Endothelial cell of umbilical vein (primary cell): ENCODE measurements around the gene DDX4. TPM values are rescaled to one million over a fixed set of nuclear protein-coding genes. Genes with fewer than 3 reads are reported as not detected.
A peak's percentile ranks its signal among the peaks of the same experiment; 100 is the strongest.

Experiments
- BruUV-seq: library from RNA; stranded (reverse); fragments of 400-500 nt; replicated peaks from 2 replicates; lab custom pipeline; 2021; lab: Mats Ljungman, UMichigan
- CTCF ChIA-PET: fragments of 300-600, 350-600 bp; sonication (Branson Sonifier 250); formaldehyde crosslinking; loops from one replicate; lab custom pipeline; 2021; ENCODE audit warnings: antibody characterized with exemption, inconsistent platforms; lab: Charles Lee
- POLR2A ChIA-PET: fragments of 300-600, 350-600 bp; sonication (Branson Sonifier 250); formaldehyde crosslinking; loops from one replicate; lab custom pipeline; 2021; ENCODE audit warnings: antibody characterized with exemption, inconsistent platforms; lab: Charles Lee
- DNase-seq: peaks from one replicate; pipeline ENCODE4 v3.0.0-alpha.2; 2011; ENCODE audit warnings: low read depth, low spot score
- FAIRE-seq: peaks from 2 replicates; lab custom pipeline; 2011; peaks lifted over from hg19 to GRCh38; lab: Jason Lieb, UNC
- H2AFZ ChIP-seq: 2 replicates; pipeline ENCODE4 v1.6.0; 2012; ENCODE audit warnings: low read depth, low read length, control low read depth, inconsistent platforms
- H3K27ac ChIP-seq: 2 replicates; pipeline ENCODE4 v1.5.1; 2011; ENCODE audit warnings: low read depth, mild to moderate bottlenecking, control low read depth, low read length, moderate library complexity; ENCODE audit not compliant: insufficient read depth
- H3K27me3 ChIP-seq, 2 experiments: 2 replicates each; pipeline versions ENCODE4 v1.6.0 to v1.6.1; 2011; ENCODE audit warnings: low read length in 2 of 2, mixed read lengths in 1 of 2; ENCODE audit not compliant: control insufficient read depth in 2 of 2, insufficient read depth in 2 of 2
- H3K36me3 ChIP-seq, 2 experiments: 2 replicates in 1 of 2; 3 replicates in 1 of 2; pipeline ENCODE4 v1.5.1; 2011; ENCODE audit warnings: low read length in 2 of 2, mild to moderate bottlenecking in 1 of 2, moderate library complexity in 1 of 2; ENCODE audit not compliant: control insufficient read depth in 2 of 2, insufficient read depth in 2 of 2; ENCODE audit errors: extremely low read depth in 1 of 2
- H3K4me1 ChIP-seq: 3 replicates; pipeline ENCODE4 v1.5.1; 2011; ENCODE audit warnings: mild to moderate bottlenecking, low read length; ENCODE audit not compliant: control insufficient read depth, insufficient read depth; ENCODE audit errors: extremely low read depth
- H3K4me2 ChIP-seq: 2 replicates; pipeline ENCODE4 v1.6.1; 2011; ENCODE audit warnings: low read length, control low read depth, mixed read lengths; ENCODE audit not compliant: insufficient read depth
- H3K4me3 ChIP-seq, 3 experiments: fragments of 200-600 bp in 1 of 3; sonication (generic), shearing (Covaris generic) in 1 of 3; replicated peaks in 1 of 3; 2 replicates each; pipeline ENCODE4 v1.5.1; 2011 to 2016; ENCODE audit warnings: control low read depth in 3 of 3, low read length in 3 of 3, mild to moderate bottlenecking in 2 of 3, inconsistent platforms in 1 of 3, low read depth in 1 of 3, moderate library complexity in 1 of 3; ENCODE audit not compliant: insufficient read depth in 1 of 3
- H3K79me2 ChIP-seq: 2 replicates; pipeline ENCODE4 v1.6.0; 2012; ENCODE audit warnings: low read length, inconsistent platforms; ENCODE audit not compliant: control insufficient read depth, insufficient read depth
- H3K9ac ChIP-seq: replicated peaks from 2 replicates; pipeline ENCODE3; 2011; ENCODE audit warnings: low read length, control low read depth; ENCODE audit not compliant: insufficient read depth; ENCODE audit errors: extremely low read depth
- H3K9me1 ChIP-seq: replicated peaks from 3 replicates; pipeline ENCODE4 v1.6.0; 2011; ENCODE audit warnings: mild to moderate bottlenecking, low read length; ENCODE audit not compliant: control insufficient read depth, insufficient read depth; ENCODE audit errors: extremely low read depth
- H3K9me3 ChIP-seq: replicated peaks from 2 replicates; pipeline ENCODE4 v1.5.1; 2012; ENCODE audit warnings: low read length, inconsistent platforms; ENCODE audit not compliant: control insufficient read depth, insufficient read depth
- H4K20me1 ChIP-seq: replicated peaks from 2 replicates; pipeline ENCODE3; 2011; ENCODE audit warnings: mild to moderate bottlenecking, low read length; ENCODE audit not compliant: control insufficient read depth, insufficient read depth; ENCODE audit errors: extremely low read depth
- EZH2 ChIP-seq: IDR thresholded peaks from 2 replicates; pipeline ENCODE4 v1.6.1; 2012; ENCODE audit warnings: borderline replicate concordance, low read depth, mild to moderate bottlenecking, moderate library complexity, low read length, inconsistent platforms; ENCODE audit not compliant: severe bottlenecking
- FOS ChIP-seq: IDR thresholded peaks from 2 replicates; pipeline ENCODE4 v1.6.1; 2011; ENCODE audit warnings: mild to moderate bottlenecking, low read length, moderate library complexity, borderline replicate concordance; ENCODE audit not compliant: insufficient read depth
- GATA2 ChIP-seq: IDR thresholded peaks from 2 replicates; pipeline ENCODE4 v1.7.0; 2011; ENCODE audit warnings: low read depth, mild to moderate bottlenecking, moderate library complexity, mixed read lengths, low read length; ENCODE audit not compliant: insufficient read length, insufficient read depth
- JUN ChIP-seq: IDR thresholded peaks from 2 replicates; pipeline ENCODE4 v1.6.1; 2011; ENCODE audit warnings: borderline replicate concordance, low read depth; ENCODE audit not compliant: insufficient read length, insufficient read depth
- MYC ChIP-seq: IDR thresholded peaks from one replicate; pipeline ENCODE4 v1.6.1; 2011; ENCODE audit warnings: mild to moderate bottlenecking, low read depth, low read length
- POLR2A ChIP-seq: IDR thresholded peaks from 2 replicates; pipeline ENCODE4 v1.6.1; 2012; ENCODE audit warnings: low read depth, mild to moderate bottlenecking, control low read depth, low read length
- POLR2AphosphoS5 ChIP-seq: IDR thresholded peaks from 2 replicates; pipeline ENCODE4 v1.6.1; 2012; ENCODE audit warnings: low read depth, mild to moderate bottlenecking, control low read depth, low read length, moderate library complexity; ENCODE audit not compliant: insufficient read depth
- dilution Hi-C: fragments of 300-500 bp; cut with MboI; formaldehyde crosslinking; loops from one replicate; pipeline ENCODE4 v1.15.0; 2019; ENCODE audit warnings: low sequenced_read_pairs; ENCODE audit not compliant: extremely low pct_ligation_motif_present
- intact Hi-C: fragments of 100-400 bp; cut with micrococcal nuclease; formaldehyde crosslinking; loops from one replicate; pipeline ENCODE4 v1.10.0; 2022
- polyA plus RNA-seq, 4 experiments: library from polyadenylated mRNA; depleted of rRNA in 3 of 4; stranded (reverse) in 3 of 4; unstranded in 1 of 4; fragments of >200 nt; gene quantifications; 2 replicates each; pipeline versions ENCODE4 v1.2.1 to v1.2.3, GENCODE V29; 2011 to 2012; ENCODE audit warnings: missing spikeins in 1 of 4
- total RNA-seq: library from RNA; stranded (reverse); gene quantifications from 2 replicates; pipeline ENCODE4 v1.2.3, GENCODE V29; 2021
- TF ChIP-seq, protein P1 (sequence below), 2 donors: IDR thresholded peaks; 1 replicate in 1 of 2; 2 replicates in 1 of 2; pipeline ENCODE4 v1.5.1; 2011; ENCODE audit warnings: low read length in 2 of 2, mild to moderate bottlenecking in 2 of 2, moderate library complexity in 2 of 2, control low read depth in 1 of 2, inconsistent platforms in 1 of 2, low read depth in 1 of 2; ENCODE audit not compliant: insufficient read depth in 1 of 2; ENCODE audit errors: extremely low read depth in 1 of 2
- TF ChIP-seq, protein P2 (sequence below): IDR thresholded peaks from 2 replicates; pipeline ENCODE4 v1.6.1; 2011; ENCODE audit not compliant: insufficient read depth, insufficient read length

DDX4 gene
- total and polyA plus RNA-seq, 2 donors (not counting 3 experiments of a cell fraction or from before 2014, with no cell fraction given) = not detected

DNA sequence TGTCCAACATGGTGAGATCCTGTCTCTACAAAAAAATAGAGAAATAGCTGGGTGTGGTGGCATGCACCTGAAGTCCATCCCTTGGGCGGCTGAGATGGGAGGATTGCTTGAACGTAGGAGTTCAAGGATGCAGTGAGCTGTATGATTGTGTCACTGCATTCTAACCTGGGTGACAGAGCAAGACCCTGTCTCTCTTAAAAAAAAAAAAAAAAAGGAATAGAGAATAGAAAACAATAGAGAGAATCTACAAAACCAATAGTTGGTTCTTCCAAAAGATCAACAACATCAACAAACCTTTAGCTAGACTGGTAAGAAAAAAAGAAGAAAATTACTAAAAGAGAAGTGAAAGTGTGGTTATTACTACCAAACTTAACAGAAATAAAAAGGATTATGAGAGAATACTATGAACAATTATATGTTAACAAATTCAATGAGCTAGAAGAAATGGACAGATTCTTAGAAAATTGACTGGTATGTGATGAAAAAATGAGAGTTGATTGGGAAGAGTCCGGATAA, 17.6 kb upstream of the DDX4 start:
- H3K79me2 ChIP-seq = no peaks in the 10 kb centered on the region
- DNase-seq = no peak
- H3K9me3 ChIP-seq = no peaks in the 10 kb centered on the region
- FAIRE-seq = no peak
- H3K27me3 ChIP-seq = no peaks in the 10 kb centered on the region
- dilution Hi-C loops (no loop called here), intact Hi-C loops (no loop called here)
- H2AFZ ChIP-seq = no peak overlapping the region
- no TSS peak for BruUV-seq
- H3K9me1 ChIP-seq = no peaks in the 10 kb centered on the region
- H3K4me2 ChIP-seq = no peak overlapping the region
- TF ChIP-seq EZH2 (no peak), GATA2 (no peak)
- TF ChIP-seq, protein P1, sequence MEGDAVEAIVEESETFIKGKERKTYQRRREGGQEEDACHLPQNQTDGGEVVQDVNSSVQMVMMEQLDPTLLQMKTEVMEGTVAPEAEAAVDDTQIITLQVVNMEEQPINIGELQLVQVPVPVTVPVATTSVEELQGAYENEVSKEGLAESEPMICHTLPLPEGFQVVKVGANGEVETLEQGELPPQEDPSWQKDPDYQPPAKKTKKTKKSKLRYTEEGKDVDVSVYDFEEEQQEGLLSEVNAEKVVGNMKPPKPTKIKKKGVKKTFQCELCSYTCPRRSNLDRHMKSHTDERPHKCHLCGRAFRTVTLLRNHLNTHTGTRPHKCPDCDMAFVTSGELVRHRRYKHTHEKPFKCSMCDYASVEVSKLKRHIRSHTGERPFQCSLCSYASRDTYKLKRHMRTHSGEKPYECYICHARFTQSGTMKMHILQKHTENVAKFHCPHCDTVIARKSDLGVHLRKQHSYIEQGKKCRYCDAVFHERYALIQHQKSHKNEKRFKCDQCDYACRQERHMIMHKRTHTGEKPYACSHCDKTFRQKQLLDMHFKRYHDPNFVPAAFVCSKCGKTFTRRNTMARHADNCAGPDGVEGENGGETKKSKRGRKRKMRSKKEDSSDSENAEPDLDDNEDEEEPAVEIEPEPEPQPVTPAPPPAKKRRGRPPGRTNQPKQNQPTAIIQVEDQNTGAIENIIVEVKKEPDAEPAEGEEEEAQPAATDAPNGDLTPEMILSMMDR (IDR thresholded peaks at IDR 0.05; ENCODE audit: extremely low read depth in 1 of 2, insufficient read depth in 1 of 2, low read depth in 1 of 2, low read length in 2 of 2) = no peak
- no peak overlapping the region for H3K4me3 ChIP-seq
- no peak overlapping the region for H3K9ac ChIP-seq
- ChIA-PET CTCF (interaction anchor here (0.8 to 1.5 kb wide), 3 partner anchors 10 to 216 kb away, joined by 3 to 8 read pairs (median 4); no protein-coding TSS in a partner anchor), POLR2A (no interaction called here)
- no peaks in the 10 kb centered on the region for H3K4me1 ChIP-seq
- H3K36me3 ChIP-seq = no peaks in the 10 kb centered on the region
- no peaks in the 10 kb centered on the region for H4K20me1 ChIP-seq
- H3K27ac ChIP-seq = no peak overlapping the region

DNA sequence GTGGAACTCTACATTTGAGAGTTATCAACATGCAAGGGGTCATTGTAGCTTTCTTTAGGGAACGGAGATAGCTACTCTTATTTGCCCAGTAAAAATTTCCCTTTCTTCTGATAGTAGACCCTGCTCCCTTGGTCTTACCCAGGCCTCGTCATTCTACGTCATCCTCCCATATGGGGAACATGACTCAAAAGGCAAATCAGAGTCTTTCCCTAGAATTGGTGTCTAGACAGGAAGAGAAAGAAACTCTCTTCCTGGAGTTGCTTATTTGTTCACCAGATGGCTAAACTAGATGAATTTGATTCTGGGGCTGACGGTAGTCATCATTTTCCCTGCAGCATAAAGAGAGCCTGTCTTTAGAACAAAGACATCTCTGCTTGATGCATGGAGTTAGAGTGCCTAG, 13.6 kb upstream of the DDX4 start:
- no peak overlapping the region for H3K9ac ChIP-seq
- no peak overlapping the region for H3K4me2 ChIP-seq
- peak overlapping the region; percentile 12 for H3K27ac ChIP-seq
- no peaks in the 10 kb centered on the region for H4K20me1 ChIP-seq
- peak; percentile 60 for DNase-seq
- dilution Hi-C loops = no loop called here
- H3K9me1 ChIP-seq = no peaks in the 10 kb centered on the region
- no peaks in the 10 kb centered on the region for H3K4me1 ChIP-seq
- H3K36me3 ChIP-seq = no peaks in the 10 kb centered on the region
- intact Hi-C loops = loop anchor here (1.0 kb wide), 2 partner anchors 12 to 145 kb away; partner anchors contain the start of gene SLC38A9
- H2AFZ ChIP-seq = peak overlapping the region; percentile 59
- POLR2A ChIA-PET = no interaction called here
- no peaks in the 10 kb centered on the region for H3K9me3 ChIP-seq
- no peak for TF ChIP-seq POLR2A
- peak; percentile 35 for TF ChIP-seq JUN
- TF ChIP-seq FOS = peak; percentile 25
- no peak for TF ChIP-seq EZH2
- TF ChIP-seq, protein P1 (IDR thresholded peaks at IDR 0.05; ENCODE audit: extremely low read depth in 1 of 2, insufficient read depth in 1 of 2, low read depth in 1 of 2, low read length in 2 of 2) = no peak
- peak; percentile 19 for TF ChIP-seq GATA2
- TF ChIP-seq, protein P2, sequence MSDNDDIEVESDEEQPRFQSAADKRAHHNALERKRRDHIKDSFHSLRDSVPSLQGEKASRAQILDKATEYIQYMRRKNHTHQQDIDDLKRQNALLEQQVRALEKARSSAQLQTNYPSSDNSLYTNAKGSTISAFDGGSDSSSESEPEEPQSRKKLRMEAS = no peak
- TF ChIP-seq MYC = no peak
- no peak for TF ChIP-seq POLR2AphosphoS5
- no TSS peak for BruUV-seq
- H3K79me2 ChIP-seq = no peaks in the 10 kb centered on the region
- no peaks in the 10 kb centered on the region for H3K27me3 ChIP-seq
- CTCF ChIA-PET = no interaction called here
- H3K4me3 ChIP-seq = no peak overlapping the region
- peak; percentile 66 for FAIRE-seq
